Testis (tissue), 3 donors: ENCODE data around the gene ITPKA. TPM values are rescaled to one million over a fixed set of nuclear protein-coding genes. Genes with fewer than 3 reads are reported as not detected.

Experiments used
- DNase-seq: peaks from one replicate; pipeline ENCODE4 v3.0.0-alpha.2; 2019
- H3K27ac ChIP-seq, 2 donors: fragments of 200-600 bp; sonication (generic); one replicate each; pipeline ENCODE4 v1.5.1; 2019
- H3K27me3 ChIP-seq: fragments of 200-600 bp; sonication (generic); one replicate; pipeline ENCODE4 v1.5.1; 2019
- H3K36me3 ChIP-seq: fragments of 200-600 bp; sonication (generic); one replicate; pipeline ENCODE4 v1.5.1; 2017; ENCODE audit warnings: low read depth; ENCODE audit errors: missing control alignments
- H3K4me1 ChIP-seq: fragments of 200-600 bp; sonication (generic); one replicate; pipeline ENCODE4 v1.5.1; 2019
- H3K4me3 ChIP-seq, 2 donors: fragments of 200-600 bp; sonication (generic); one replicate each; pipeline ENCODE4 v1.5.1; 2017 to 2019
- H3K9me3 ChIP-seq: fragments of 200-600 bp; sonication (generic); one replicate; pipeline ENCODE4 v1.5.1; 2017
- POLR2A ChIP-seq: fragments of 450-650 bp; IDR thresholded peaks from one replicate; pipeline ENCODE4 v1.6.1; 2017; ENCODE audit warnings: antibody characterized with exemption, mild to moderate bottlenecking, moderate library complexity
- WGBS, 2 donors: methylation state at CpG; one replicate each; pipeline ENCODE4 v1.1.5; 2018; 5-methylcytosine and 5-hydroxymethylcytosine counted together
- intact Hi-C: fragments of 100-400 bp; cut with DNase I; formaldehyde crosslinking; loops from one replicate; pipeline ENCODE4 v1.15.1; 2023; ENCODE audit warnings: low total_unique reads
- polyA plus RNA-seq: library from polyadenylated mRNA; stranded (reverse); fragments of 350-450 nt; fragmentation: Illumina TruSeq; extraction: RNeasy Lipid Tissue Mini Kit (QIAGEN cat#74804); gene quantifications from one replicate; pipeline ENCODE4 v1.2.3, GENCODE V29; 2014; ENCODE audit warnings: low read depth, low replicate concordance; ENCODE audit not compliant: insufficient read depth
- total RNA-seq, 2 donors: library from RNA; depleted of rRNA; stranded (reverse); fragments of >200 nt; gene quantifications; one replicate each; pipeline ENCODE4 v1.2.3, GENCODE V29; 2016
- TF ChIP-seq, protein P1 (sequence below), 3 experiments: fragments of 450-650 bp in 2 of 3; fragments of 200-600 bp in 1 of 3; sonication (generic) in 1 of 3; IDR thresholded peaks; one replicate each; pipeline ENCODE4 v1.5.1; 2016 to 2019; ENCODE audit warnings: antibody characterized with exemption in 3 of 3, mild to moderate bottlenecking in 2 of 3, moderate library complexity in 1 of 3

The ITPKA gene
- total and polyA plus RNA-seq, 3 donors from 2014 or later: 12.1 to 21.3 (median 16.7) TPM

DNA sequence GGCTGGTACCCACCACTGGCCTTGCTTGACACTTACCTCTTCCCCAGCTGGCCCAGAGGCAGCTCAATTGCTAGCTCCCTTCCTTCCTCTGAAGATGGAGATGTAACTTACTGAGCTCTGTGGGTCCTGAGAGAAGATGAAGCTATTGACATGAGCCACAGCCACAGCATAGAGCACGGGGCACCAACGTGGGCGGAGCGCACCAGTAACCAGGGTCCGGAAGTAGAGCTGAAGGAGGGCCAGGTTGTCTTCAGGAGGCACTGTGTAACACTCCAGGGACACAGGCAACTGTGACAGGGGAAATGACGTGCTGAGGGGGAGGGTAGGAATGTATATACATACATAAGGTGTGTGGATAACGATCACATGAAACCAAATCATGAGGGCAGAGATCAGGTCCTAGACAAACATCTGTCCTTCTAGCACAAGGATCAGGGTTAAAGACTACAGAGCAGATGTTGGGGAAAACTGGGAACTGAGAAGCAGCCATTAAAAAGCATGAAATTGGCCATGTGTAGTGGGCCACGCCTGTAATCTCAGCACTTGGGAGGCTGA, 24.3 kb downstream of the ITPKA start:
- intact Hi-C loops: no loop called here
- DNase-seq: no peak
- Histone ChIP-seq H3K36me3 (no peaks in the 10 kb centered on the region), H3K4me3 (no peak overlapping the region), H3K9me3 (no peaks in the 10 kb centered on the region), H3K27me3 (no peaks in the 10 kb centered on the region), H3K27ac (no peak overlapping the region), H3K4me1 (peaks cover 9% of the 10 kb centered on the region)
- TF ChIP-seq POLR2A: no peak
- TF ChIP-seq, protein P1, sequence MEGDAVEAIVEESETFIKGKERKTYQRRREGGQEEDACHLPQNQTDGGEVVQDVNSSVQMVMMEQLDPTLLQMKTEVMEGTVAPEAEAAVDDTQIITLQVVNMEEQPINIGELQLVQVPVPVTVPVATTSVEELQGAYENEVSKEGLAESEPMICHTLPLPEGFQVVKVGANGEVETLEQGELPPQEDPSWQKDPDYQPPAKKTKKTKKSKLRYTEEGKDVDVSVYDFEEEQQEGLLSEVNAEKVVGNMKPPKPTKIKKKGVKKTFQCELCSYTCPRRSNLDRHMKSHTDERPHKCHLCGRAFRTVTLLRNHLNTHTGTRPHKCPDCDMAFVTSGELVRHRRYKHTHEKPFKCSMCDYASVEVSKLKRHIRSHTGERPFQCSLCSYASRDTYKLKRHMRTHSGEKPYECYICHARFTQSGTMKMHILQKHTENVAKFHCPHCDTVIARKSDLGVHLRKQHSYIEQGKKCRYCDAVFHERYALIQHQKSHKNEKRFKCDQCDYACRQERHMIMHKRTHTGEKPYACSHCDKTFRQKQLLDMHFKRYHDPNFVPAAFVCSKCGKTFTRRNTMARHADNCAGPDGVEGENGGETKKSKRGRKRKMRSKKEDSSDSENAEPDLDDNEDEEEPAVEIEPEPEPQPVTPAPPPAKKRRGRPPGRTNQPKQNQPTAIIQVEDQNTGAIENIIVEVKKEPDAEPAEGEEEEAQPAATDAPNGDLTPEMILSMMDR (IDR thresholded peaks at IDR 0.05): no peak
- 91 to 96% methylated on average over 8 of the region's 8 CpGs for WGBS, 2 donors

DNA sequence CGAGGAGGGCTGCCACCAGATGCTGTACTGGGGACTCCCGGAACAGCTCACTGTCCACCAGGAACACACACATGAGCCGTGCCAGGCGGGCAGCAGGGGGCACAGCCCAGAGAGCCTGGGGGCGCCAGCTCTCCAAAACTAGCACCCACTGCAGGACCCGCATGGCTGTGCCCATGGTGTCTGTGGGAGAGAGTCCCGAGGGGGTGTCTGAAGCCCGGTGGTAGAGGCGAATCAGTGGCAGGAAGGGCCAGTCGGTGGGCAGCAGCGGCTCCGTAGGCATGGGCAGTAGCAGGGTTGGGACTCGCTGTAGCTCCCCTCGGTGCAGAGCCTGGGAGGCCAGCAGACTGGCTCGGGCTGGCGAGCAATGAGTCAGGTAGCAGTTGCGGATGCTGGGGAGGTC, 27.0 kb downstream of the ITPKA start:
- no peak for DNase-seq
- Histone ChIP-seq H3K9me3 (no peaks in the 10 kb centered on the region), H3K4me3 (no peak overlapping the region), H3K36me3 (no peaks in the 10 kb centered on the region), H3K27ac (no peak overlapping the region), H3K27me3 (no peaks in the 10 kb centered on the region), H3K4me1 (no peaks in the 10 kb centered on the region)
- intact Hi-C loops: no loop called here
- TF ChIP-seq, protein P1 (IDR thresholded peaks at IDR 0.05): no peak
- TF ChIP-seq POLR2A: no peak
- 92 to 100% methylated on average over 11 to 17 of the region's 17 CpGs for WGBS, 2 donors

DNA sequence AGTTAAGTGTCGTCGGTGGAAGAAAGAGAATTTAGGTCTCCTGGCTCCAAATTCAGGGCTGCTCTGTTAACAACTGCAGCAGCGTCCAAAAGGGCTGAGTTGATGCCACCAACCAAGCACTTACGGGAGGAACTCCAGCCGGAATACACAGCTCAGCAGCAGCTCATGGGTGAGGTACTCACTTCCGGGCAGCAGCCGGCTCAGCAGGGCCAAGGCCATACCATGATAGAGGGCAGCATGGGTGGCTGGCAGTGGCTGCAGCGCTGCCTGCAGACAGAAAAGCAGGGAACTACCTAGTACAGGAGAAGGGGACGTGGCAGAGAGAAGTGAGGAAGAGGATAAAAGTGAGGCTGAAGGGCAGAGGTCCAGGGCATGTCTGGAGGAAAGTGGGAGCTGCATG, 27.9 kb downstream of the ITPKA start:
- H3K4me3 ChIP-seq: no peak overlapping the region
- H3K36me3 ChIP-seq: no peaks in the 10 kb centered on the region
- no peaks in the 10 kb centered on the region for H3K4me1 ChIP-seq
- no peak for DNase-seq
- intact Hi-C loops: no loop called here
- WGBS, 2 donors: 68 to 75% methylated on average over 9 of the region's 9 CpGs
- no peak for TF ChIP-seq POLR2A
- TF ChIP-seq, protein P1 (IDR thresholded peaks at IDR 0.05): no peak
- no peaks in the 10 kb centered on the region for H3K27me3 ChIP-seq
- H3K9me3 ChIP-seq: no peaks in the 10 kb centered on the region
- no peak overlapping the region for H3K27ac ChIP-seq

DNA sequence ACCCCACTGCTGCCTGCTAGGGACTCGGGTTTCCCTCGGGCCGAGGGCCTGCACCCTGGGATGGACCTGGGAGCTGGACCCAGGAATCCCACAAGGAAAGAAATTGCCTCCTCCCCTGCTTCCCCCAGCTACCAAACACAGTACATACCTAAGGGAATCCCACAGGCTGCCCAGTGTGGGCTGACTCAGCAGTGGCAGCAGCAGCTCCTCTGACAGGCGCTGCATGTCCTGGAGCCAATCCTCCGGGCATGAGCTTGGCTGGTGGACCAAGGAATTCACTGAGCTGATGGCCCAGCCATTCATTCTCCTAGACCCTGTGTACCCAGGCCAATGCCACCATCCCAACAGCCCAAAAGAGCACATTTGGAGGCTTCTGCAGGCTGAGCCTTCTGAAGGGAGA, 29.4 kb downstream of the ITPKA start:
- intact Hi-C loops: no loop called here
- Histone ChIP-seq H3K4me1 (no peaks in the 10 kb centered on the region), H3K36me3 (no peaks in the 10 kb centered on the region), H3K27me3 (no peaks in the 10 kb centered on the region), H3K9me3 (no peaks in the 10 kb centered on the region), H3K4me3 (no peak overlapping the region), H3K27ac (no peak overlapping the region)
- WGBS, 2 donors: 90 to 91% methylated on average over 2 to 4 of the region's 5 CpGs
- no peak for DNase-seq
- TF ChIP-seq POLR2A: no peak
- TF ChIP-seq, protein P1 (IDR thresholded peaks at IDR 0.05): no peak

DNA sequence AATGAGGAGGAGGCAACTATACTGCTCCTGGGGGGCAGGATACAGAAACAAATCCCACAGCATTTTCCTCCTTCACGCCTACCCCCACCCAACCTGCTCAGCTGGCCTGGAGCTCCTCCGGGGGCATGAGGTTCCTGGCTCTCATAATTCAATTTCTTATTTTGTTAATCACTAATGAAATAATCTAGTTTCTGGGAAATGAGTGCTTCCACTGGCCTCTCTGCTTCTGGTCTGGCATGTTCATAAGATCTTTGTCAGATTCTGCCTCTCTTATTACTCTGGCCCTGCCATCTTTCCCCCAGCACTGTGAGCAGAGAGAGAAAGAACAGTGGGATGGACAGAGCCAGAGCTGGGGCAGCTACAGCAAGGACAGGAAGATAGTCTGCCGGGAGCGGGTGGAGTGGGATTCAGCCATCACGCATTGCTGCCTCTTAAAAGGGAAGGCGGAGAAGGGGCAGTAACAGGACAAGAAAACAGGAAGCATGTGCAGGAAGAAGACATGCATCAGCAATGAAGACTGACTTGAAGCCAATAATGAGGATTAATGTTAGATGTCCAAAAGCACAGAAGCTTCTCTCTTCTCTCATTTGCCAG, 36.8 kb downstream of the ITPKA start:
- 91% methylated on average over 6 of the region's 6 CpGs for WGBS, 2 donors
- H3K36me3 ChIP-seq: no peaks in the 10 kb centered on the region
- H3K4me3 ChIP-seq: no peak overlapping the region
- no peak overlapping the region for H3K27ac ChIP-seq
- no peak for DNase-seq
- no peaks in the 10 kb centered on the region for H3K27me3 ChIP-seq
- no peaks in the 10 kb centered on the region for H3K9me3 ChIP-seq
- intact Hi-C loops: no loop called here
- TF ChIP-seq, protein P1 (IDR thresholded peaks at IDR 0.05): no peak
- no peak for TF ChIP-seq POLR2A
- H3K4me1 ChIP-seq: no peaks in the 10 kb centered on the region
